GM19239 (cell line): ENCODE measurements around the gene LRP1B.

ENCODE experiments used
- DNase-seq: peaks from one replicate; pipeline ENCODE4 v3.0.0; 2011; ENCODE audit warnings: low spot score; ENCODE audit not compliant: insufficient read length
- FAIRE-seq: peaks from 2 replicates; lab custom pipeline; 2011; peaks lifted over from hg19 to GRCh38; lab: Jason Lieb, UNC

Gene LRP1B

GRCh38 chr2:142045641-142046040 is 85.2 kb downstream of the LRP1B start:
- FAIRE-seq (no peak), DNase-seq (no peak)

- no peak for FAIRE-seq
- DNase-seq, result no peak
These were observed 86.6 kb downstream of the LRP1B start for GRCh38 chr2:142044197-142044596.

DNA sequence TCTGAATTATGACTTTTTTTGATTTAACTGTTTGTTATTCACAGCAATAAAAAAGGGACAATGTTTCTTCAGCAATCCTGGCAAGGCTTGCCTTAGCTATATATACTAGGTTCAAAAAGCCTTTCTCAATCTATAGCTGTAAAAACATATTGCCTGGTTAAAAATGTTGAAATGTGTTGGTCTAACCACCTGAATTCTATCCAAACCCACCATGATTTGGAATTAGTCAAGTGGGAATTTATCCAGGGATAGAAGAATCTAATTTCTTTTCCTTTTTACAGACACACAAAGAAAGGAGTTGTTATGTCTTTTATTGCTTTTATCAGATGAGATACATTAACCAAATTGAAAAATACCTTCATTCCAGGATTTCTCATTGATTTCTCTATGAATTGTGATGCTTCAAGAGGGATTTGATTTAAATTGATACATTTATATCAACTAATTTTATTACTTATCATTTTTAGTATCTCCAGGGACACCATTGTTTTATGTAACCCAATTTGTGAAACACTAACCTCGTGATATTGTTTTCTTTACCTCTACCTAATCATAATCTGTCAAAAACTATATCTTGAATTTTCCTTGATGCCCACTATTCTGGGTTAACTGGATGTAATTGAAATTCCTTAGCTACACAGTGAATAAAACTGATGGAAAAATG is 88.1 kb downstream of the LRP1B start:
- no peak for FAIRE-seq

DNA sequence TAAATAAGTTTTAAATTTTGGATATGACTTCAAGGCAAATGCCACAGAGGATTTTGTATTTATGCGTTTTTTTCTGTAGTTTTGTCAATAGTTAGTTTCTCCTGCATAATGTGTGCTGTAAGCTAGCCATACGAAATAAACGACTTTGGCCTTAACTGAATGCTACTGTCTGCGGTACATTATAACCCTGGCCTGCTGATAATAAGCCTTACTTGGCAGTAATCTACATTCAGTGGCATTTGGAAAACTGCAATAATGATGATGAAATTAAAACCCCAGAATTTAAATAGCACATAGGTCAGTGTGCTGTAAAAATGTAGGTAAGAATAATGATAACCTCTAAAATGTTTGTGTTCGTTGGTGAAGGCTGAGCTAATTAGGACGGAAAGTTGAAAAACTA is 88.8 kb downstream of the LRP1B start:
- FAIRE-seq, result no peak
- DNase-seq, result no peak

More for the DNA sequence above, 88.1 kb downstream of the LRP1B start:
- no peak for DNase-seq

GRCh38 chr2:142041105-142041504 is 89.7 kb downstream of the LRP1B start:
- DNase-seq, result no peak
- FAIRE-seq, result no peak

DNA sequence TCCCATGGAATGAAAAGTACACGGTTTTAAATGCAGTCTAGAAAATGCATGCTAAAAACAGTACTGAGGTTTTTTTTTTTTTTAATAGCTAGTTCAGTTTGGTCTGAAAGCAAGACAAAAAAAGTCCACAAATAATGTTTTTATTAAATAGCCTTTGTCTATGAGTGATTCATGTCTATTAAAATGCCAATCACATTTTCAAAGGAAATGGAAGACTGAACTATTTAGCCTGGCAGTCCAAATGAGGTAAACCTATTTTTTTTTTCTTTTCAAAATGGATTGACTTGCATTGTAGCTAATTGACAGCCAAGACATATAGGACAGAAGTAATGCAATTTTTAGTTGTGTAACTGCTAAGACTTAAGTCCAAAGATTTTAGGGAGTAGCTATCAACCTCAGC is 90.3 kb downstream of the LRP1B start:
- FAIRE-seq, result no peak
- no peak for DNase-seq

- FAIRE-seq, result no peak
- DNase-seq, result no peak
These were observed 92.0 kb downstream of the LRP1B start for GRCh38 chr2:142038826-142039225.

DNA sequence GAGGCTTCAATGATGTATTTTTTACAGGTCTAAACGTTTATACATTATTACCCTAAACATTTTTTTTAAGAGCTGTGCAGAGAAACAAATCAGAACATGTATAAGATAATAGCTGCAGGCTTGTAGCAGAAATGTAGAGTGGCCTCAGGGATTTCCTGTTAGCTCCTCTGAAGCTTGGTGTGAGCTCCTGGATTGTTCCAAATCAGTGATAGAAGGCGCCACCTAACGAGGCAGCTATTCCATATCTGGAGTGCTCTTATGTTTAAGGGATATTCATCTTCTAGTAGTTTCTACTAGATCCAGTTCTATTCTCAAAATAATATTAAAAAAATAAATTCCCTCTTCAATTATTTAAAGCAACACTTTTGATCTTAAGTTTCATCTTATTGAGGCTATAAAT is 93.1 kb downstream of the LRP1B start:
- FAIRE-seq, result no peak
- no peak for DNase-seq

- DNase-seq (no peak), FAIRE-seq (no peak)
These were observed 93.8 kb downstream of the LRP1B start for GRCh38 chr2:142037066-142037465.

- no peak for DNase-seq
- no peak for FAIRE-seq
These were observed 97.4 kb downstream of the LRP1B start for GRCh38 chr2:142033393-142033792.

- DNase-seq (no peak), FAIRE-seq (no peak)
These were observed 99.2 kb downstream of the LRP1B start for GRCh38 chr2:142031656-142032055.

DNA sequence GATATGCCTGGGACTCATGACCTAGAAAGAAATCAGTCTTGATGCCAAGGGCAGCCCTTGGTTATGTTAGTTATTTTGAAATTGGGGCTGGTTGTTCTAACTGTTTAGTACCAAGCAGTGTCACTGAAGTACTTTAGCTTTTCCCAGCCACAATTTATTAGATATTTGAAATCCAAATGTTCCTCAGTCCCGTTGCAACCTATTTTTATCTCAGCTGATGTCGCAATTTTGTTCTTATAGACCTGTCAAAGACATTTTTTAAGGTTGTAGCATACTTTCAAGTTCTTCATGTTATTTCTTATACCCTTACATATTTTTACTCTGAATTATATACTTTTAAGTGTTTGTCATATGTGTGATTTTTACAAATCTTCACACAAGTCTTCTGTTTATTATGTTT is 100.1 kb downstream of the LRP1B start:
- FAIRE-seq, result no peak
- DNase-seq, result no peak

DNA sequence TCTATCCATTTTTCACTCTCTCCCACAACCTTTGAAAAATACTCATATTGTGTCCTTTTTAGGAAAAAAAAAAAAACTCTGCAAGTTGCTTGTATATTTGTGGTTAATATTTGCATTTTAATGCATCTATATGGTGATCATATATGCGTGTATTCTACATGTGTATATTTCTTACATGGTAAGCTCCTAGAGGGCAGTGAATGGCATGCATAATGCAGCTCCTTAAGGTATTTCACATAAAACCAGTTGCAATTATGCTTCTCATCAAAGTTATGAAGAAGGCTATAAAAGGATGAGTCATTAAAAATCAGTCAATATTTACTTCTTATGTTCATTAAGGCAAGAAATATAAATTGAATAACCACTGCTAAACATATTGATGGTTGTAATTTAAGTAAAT is 100.8 kb downstream of the LRP1B start:
- DNase-seq (no peak), FAIRE-seq (no peak)

DNA sequence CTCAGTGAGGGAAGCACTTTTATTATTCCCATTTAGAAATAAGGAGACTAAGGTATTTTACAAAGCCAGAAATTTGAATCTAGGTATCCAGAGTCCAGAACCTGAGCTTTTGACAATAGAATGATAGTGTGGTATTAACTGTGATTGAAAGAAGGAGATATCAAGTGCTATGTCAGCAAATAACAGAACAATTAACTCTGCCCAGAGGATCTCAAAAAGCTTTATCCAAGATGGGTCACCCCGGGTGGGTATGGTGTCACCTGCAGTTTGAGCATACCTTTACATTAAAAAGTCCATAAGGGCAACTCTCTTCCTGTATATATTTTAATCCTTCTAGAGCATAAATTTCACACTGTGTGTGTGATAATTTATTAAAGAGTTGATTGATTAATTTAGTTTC is 105.4 kb downstream of the LRP1B start:
- FAIRE-seq (no peak), DNase-seq (no peak)

DNA sequence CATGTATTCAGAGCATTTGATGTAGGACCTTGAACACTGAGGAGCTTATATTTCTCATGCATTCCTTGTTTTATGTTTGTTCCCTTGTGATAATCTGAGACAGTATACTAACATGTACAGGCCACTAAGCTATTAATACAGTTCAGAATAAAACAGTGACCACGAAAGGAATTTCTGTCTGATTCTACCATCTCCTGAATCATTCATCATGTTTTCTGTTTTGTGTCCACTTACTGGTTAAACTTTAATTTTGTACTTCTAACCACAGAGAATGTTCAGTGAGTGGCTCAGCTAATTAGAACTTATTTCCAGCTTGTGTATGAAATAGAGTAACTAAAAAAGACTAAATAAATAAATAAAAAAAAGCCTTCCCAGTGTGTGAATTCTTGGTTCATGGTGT is 110.4 kb downstream of the LRP1B start:
- DNase-seq (no peak), FAIRE-seq (no peak)

DNA sequence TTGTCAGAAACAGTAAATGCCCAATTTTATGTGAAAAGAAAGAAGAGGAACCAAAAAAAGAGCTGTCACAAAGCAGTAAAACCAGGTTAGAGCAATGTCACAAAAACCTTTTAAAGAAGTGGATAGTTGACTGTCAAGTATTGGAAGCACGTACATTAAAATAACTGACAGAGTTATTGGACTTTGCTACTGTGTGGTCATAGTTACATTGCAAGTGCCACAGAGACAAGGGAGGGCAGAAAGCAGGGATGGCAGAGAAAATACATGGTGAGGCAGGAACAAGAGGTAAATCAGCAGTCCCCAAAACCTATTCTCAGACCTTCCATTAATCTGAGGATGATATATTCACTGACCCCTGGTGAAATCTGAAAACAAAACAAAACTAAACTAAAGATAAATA is 116.3 kb downstream of the LRP1B start:
- FAIRE-seq (no peak), DNase-seq (no peak)

- DNase-seq (no peak), FAIRE-seq (no peak)
These were observed 118.0 kb downstream of the LRP1B start for GRCh38 chr2:142012797-142013196.

- FAIRE-seq (no peak), DNase-seq (no peak)
These were observed 120.1 kb downstream of the LRP1B start for GRCh38 chr2:142010477-142011270.

GRCh38 chr2:142008135-142008744 is 122.6 kb downstream of the LRP1B start:
- FAIRE-seq, result no peak
- no peak for DNase-seq

DNA sequence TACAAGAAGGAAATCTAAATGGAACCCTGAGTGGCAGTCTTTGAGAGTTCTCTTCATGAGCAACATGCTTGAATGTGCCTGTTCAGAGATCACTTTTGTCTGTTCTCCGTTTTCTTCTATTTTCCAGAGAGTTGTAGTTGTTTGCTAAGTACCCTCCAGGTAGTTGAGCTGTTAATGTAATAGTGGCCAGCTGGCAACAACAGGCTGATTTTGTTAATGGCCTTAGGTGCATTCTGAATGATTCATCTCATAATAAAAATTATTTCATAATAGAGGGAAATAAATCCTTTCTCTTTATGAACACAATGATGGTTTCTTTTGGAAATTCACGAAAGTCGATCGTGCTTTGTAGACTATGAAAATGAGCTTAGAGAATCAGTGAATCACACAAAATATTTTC is 136.8 kb downstream of the LRP1B start:
- FAIRE-seq (no peak), DNase-seq (no peak)

DNA sequence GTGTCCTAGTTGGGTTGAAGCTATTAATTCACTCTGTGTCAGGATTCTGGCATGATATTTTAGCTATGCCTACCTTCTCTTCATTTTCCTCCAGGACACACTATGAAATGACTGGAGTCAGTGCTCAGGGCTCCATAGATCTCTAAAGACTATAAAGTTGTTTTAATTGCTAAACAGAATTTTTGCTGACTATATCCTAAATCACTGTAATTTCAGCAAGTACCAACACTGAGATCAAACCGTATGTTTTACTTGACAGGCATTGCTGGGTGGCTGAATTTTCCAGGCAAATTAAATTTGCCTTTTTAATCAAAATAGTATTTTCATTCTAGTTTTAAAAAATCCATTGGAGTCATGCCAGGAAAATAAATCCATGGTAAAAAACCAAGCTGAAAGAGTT is 138.1 kb downstream of the LRP1B start:
- FAIRE-seq, result no peak

More for the DNA sequence above, 138.1 kb downstream of the LRP1B start:
- DNase-seq, result no peak
